ENCODE data around the gene LHFPL6.

DNA sequence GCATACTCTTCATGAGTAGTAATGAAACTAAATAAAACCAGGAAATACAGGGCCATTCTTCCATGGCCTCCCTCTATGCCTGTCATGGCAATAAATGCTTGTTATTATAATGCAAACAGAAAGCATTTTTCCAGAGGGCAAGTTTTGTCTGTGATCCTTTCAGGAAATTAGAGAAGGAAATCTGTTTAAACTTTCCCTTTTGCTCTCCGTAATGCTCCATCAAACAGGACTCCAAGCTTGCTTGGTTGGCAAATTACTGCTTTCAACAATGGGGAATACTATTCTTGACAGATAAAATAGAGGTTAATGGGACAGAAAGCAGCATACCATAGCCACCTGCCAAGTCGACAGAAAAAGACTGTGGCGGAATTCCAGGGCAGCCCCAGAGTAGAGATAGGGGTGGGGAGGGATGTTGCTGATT lies 252.5 kb downstream of the LHFPL6 start:
- TF ChIP-seq, protein P1, sequence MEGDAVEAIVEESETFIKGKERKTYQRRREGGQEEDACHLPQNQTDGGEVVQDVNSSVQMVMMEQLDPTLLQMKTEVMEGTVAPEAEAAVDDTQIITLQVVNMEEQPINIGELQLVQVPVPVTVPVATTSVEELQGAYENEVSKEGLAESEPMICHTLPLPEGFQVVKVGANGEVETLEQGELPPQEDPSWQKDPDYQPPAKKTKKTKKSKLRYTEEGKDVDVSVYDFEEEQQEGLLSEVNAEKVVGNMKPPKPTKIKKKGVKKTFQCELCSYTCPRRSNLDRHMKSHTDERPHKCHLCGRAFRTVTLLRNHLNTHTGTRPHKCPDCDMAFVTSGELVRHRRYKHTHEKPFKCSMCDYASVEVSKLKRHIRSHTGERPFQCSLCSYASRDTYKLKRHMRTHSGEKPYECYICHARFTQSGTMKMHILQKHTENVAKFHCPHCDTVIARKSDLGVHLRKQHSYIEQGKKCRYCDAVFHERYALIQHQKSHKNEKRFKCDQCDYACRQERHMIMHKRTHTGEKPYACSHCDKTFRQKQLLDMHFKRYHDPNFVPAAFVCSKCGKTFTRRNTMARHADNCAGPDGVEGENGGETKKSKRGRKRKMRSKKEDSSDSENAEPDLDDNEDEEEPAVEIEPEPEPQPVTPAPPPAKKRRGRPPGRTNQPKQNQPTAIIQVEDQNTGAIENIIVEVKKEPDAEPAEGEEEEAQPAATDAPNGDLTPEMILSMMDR (conservative IDR thresholded peaks at IDR 0.05; ENCODE audit: low read depth in 2 of 2): no peak
- TF ChIP-seq ZNF331 (CRISPR knock-in tag; IDR thresholded peaks at IDR 0.05; ENCODE audit: low read depth): no peak
- TF ChIP-seq STAT1 (IDR thresholded peaks at IDR 0.05; ENCODE audit: unreplicated experiment): no peak
- no peak for TF ChIP-seq EZH2 (IDR thresholded peaks at IDR 0.05; ENCODE audit: low read depth, unreplicated experiment)
- no peak for TF ChIP-seq CREB1 (CRISPR knock-in tag; IDR thresholded peaks at IDR 0.05; ENCODE audit: low read depth)
- TF ChIP-seq POLR2AphosphoS5 (IDR thresholded peaks at IDR 0.05; ENCODE audit: low read depth): no peak
- no peak for TF ChIP-seq REST (IDR thresholded peaks at IDR 0.05; ENCODE audit: unreplicated experiment)
- TF ChIP-seq ZNF462 (CRISPR knock-in tag; IDR thresholded peaks at IDR 0.05): no peak
- TF ChIP-seq JUNB (IDR thresholded peaks at IDR 0.05; ENCODE audit: unreplicated experiment): no peak

Data from GM23338 (cell line).